Peyer's patch (tissue), 4 donors: Measurements from ENCODE around the gene SHISA8. TPM values are rescaled to one million over a fixed set of nuclear protein-coding genes. Genes with fewer than 3 reads are reported as not detected.
A peak's percentile ranks its signal among the peaks of the same experiment; 100 is the strongest.

Source experiments
- DNase-seq, 3 donors: peaks; one replicate each; pipeline ENCODE4 v3.0.0-alpha.2; 2017 to 2019
- H3K27ac ChIP-seq, 4 donors: fragments of 200-600 bp; sonication (generic); one replicate each; pipeline ENCODE4 v1.5.1; 2016 to 2019
- H3K27me3 ChIP-seq, 2 donors: fragments of 200-600 bp; sonication (generic); one replicate each; pipeline ENCODE4 v1.5.1; 2019
- H3K36me3 ChIP-seq, 3 donors: fragments of 200-600 bp; sonication (generic); one replicate each; pipeline ENCODE4 v1.5.1; 2016 to 2019
- H3K4me1 ChIP-seq, 4 donors: fragments of 200-600 bp; sonication (generic); one replicate each; pipeline ENCODE4 v1.5.1; 2016 to 2019
- H3K4me3 ChIP-seq, 4 donors: fragments of 200-600 bp; sonication (generic); 1 replicate in 3 of 4; 2 replicates in 1 of 4; pipeline ENCODE4 v1.5.1; 2016 to 2019; ENCODE audit warnings: mild to moderate bottlenecking in 1 of 4
- H3K9me3 ChIP-seq, 4 donors: fragments of 200-600 bp; sonication (generic); one replicate each; pipeline ENCODE4 v1.5.1; 2016 to 2019; ENCODE audit warnings: mild to moderate bottlenecking in 1 of 4
- POLR2A ChIP-seq, 2 donors: fragments of 450-650 bp; IDR thresholded peaks; one replicate each; pipeline ENCODE4 v1.5.1; 2017; ENCODE audit warnings: antibody characterized with exemption in 2 of 2, mild to moderate bottlenecking in 2 of 2, moderate library complexity in 2 of 2
- total RNA-seq, 4 donors: library from RNA; depleted of rRNA; stranded (reverse); fragments of >200 nt; gene quantifications; one replicate each; pipeline ENCODE4 v1.1.0, GENCODE V29; 2016
- TF ChIP-seq, protein P1 (sequence below), 6 experiments: fragments of 450-650 bp in 4 of 6; fragments of 200-600 bp in 2 of 6; sonication (generic) in 1 of 6; IDR thresholded peaks; one replicate each; pipeline ENCODE4 v1.5.1; 2017 to 2019; ENCODE audit warnings: antibody characterized with exemption in 6 of 6, mild to moderate bottlenecking in 3 of 6, moderate library complexity in 1 of 6

Gene SHISA8
- total RNA-seq, 4 donors from 2014 or later = not detected

DNA sequence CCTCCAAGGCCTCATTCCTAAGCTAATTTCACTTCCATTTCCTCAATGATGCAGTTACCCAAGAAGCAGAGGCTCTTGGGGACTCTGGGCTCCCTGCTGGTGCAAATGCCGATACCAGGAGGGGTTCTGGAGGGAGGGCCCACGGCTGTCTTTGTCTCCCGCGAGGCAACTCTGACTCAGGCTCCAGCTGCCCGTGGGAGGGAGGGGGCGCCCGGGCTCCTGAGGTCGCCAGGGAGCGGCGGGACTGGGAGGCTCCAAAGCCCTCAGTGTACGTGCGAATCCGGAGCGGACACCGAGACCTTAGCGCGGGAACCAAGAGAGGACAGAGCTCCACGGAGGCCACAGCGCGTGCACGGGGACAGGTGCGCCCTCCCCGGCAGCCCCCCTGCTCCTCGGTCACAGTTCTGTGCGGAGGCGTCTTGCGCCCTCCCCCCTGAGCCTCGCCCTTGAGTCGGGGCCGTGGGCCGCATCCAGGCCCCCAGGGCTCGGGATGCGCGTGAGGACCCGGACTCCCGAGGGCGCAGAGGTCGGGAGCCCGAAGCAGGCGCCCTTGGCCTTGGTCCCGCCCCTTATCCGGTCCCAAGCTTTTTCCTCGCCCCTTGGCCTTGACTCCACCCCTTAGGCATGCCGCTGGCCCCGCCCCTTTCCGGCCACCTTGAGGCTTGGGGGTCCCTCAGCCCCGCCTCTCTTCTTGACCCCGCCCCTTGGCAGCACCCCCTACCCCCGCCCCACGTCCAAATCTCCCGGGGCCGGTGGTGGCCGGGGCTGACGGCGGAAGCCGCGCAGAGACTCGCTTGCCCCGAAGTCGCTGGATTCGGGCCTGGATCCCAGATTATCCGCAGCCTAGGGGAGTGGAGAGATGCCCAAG lies 4.7 kb upstream of the SHISA8 start:
- Histone ChIP-seq H3K4me1 (peaks cover 2 to 43% (median 24%) of the 10 kb centered on the region in 4 donors), H3K4me3 (peak overlapping the region; percentile 36 to 55 (median 51)), H3K9me3 (no peaks in the 10 kb centered on the region), H3K36me3 (no peaks in the 10 kb centered on the region), H3K27ac (peak overlapping the region; percentile 20 to 100 (median 51)), H3K27me3 (peaks cover 0 to 13% of the 10 kb centered on the region in 2 donors)
- no peak for TF ChIP-seq POLR2A (IDR thresholded peaks at IDR 0.05)
- peak; percentile 76 to 94 (median 94) for DNase-seq

DNA sequence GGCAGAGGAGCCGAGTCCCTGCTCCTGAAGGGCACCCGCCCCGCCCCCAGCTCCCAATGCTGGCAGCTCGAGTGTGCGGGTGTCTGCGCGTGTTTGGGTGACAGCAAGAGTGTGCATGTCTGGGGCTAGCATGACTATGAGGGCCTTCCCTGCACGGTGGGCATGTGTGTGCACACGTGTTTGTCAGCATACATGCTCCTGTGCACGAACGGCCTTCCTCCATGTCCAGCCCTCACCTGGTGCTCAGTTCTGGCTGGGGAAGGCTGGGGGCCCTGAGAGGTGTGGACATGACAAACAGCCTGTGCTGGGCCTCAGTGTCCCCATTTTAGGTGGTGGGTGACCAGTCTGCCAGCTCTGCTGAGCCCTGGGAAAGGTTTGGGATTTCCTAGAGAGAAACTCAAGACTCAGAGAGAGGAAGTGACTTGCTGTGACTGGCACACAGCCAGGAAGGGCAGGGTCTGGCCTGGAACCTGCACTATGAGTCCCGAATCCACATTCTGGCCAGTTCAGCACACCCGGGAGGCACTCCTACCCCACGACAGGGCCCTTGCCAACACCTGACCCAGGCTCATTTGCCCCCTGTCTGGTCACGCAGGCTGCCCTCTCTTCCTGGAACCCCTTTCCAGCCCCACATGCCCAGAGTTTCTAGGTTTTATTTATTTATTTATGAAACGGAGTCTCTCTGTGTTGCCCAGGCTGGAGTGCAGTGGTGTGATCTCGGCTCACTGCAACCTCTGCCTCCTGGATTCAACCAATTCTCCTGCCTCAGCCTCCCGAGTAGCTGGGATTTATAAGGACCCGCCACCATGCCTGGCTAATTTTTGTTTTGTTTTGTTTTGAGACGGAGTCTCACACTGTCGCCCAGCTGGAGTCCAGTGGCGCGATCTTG lies 3.3 kb upstream of the SHISA8 start:
- Histone ChIP-seq H3K27me3 (peaks cover 0 to 26% of the 10 kb centered on the region in 2 donors), H3K36me3 (no peaks in the 10 kb centered on the region)

DNA sequence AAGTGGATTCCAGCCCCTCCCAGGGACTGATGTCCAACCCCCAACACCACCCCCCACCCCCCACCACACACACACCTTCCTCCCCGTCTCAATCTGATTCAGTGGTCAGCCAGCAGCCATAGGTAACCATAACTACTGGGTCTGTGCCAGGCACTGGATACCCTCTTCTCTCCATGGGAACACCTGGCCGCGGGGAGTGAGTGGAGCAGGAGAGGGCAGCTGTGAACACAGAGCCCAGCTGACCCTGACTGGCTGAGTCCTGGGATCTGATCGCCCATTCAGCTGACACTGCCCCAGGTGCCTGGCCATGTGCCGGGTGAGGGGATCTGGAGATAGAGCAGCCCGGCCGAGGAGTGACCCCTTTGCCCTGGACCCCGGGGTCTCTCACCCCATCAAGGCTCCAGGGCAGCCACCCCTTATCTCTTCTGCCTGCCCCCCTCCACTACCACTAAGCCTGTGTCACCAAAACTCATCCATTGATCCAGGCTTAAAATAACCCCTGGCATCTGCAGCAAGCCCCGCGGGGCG lies 2.6 kb upstream of the SHISA8 start:
- Histone ChIP-seq H3K27me3 (peaks cover 0 to 33% of the 10 kb centered on the region in 2 donors), H3K4me3 (no peak overlapping the region)

More for the DNA sequence above, 3.3 kb upstream of the SHISA8 start:
- no peak overlapping the region for H3K4me3 ChIP-seq
- peak; percentile 62 to 83 (median 65) for DNase-seq
- peaks cover 2 to 44% (median 24%) of the 10 kb centered on the region in 4 donors for H3K4me1 ChIP-seq
- TF ChIP-seq, protein P1, sequence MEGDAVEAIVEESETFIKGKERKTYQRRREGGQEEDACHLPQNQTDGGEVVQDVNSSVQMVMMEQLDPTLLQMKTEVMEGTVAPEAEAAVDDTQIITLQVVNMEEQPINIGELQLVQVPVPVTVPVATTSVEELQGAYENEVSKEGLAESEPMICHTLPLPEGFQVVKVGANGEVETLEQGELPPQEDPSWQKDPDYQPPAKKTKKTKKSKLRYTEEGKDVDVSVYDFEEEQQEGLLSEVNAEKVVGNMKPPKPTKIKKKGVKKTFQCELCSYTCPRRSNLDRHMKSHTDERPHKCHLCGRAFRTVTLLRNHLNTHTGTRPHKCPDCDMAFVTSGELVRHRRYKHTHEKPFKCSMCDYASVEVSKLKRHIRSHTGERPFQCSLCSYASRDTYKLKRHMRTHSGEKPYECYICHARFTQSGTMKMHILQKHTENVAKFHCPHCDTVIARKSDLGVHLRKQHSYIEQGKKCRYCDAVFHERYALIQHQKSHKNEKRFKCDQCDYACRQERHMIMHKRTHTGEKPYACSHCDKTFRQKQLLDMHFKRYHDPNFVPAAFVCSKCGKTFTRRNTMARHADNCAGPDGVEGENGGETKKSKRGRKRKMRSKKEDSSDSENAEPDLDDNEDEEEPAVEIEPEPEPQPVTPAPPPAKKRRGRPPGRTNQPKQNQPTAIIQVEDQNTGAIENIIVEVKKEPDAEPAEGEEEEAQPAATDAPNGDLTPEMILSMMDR (IDR thresholded peaks at IDR 0.05) = no peak
- no peak for TF ChIP-seq POLR2A (IDR thresholded peaks at IDR 0.05)
- H3K27ac ChIP-seq = peak overlapping the region in 1 of 4 donors; percentile 100
- no peaks in the 10 kb centered on the region for H3K9me3 ChIP-seq

DNA sequence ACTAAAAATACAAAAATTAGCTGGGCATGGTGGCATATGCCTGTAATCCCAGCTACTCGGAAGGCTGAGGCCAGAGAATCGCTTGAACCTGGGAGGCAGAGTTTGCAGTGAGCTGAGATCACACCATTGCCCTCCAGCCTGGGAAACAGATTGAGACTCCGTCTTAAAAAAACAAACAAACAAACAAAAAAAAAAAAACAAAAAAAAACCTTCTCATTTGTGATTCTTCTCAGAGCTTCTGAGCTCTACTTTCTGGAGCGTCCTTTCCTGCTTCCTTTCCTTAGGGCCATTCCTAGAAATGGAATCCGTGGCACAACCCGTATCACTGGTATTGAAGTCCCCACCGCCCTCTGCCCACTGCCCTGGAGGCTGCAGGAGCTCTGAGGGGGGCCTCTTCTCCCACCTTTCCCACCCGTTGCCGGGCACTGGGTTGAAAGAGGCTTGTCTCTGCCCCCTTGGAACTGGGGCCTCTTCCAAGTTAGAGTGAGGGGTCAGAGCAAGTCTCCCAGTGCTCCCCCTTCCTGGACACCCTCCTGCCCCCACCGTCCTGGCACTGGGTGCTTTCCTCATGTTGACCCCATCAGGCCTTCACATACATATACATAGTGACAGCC lies 2.0 kb upstream of the SHISA8 start:
- Histone ChIP-seq H3K4me1 (peaks cover 2 to 39% (median 24%) of the 10 kb centered on the region in 4 donors), H3K9me3 (no peaks in the 10 kb centered on the region), H3K27ac (no peak overlapping the region), H3K4me3 (no peak overlapping the region), H3K36me3 (no peaks in the 10 kb centered on the region), H3K27me3 (peaks cover 0 to 39% of the 10 kb centered on the region in 2 donors)
- DNase-seq = no peak
- TF ChIP-seq, protein P1 (IDR thresholded peaks at IDR 0.05) = no peak
- TF ChIP-seq POLR2A (IDR thresholded peaks at IDR 0.05) = no peak

More for the DNA sequence above, 2.6 kb upstream of the SHISA8 start:
- Histone ChIP-seq H3K27ac (peak overlapping the region in 1 of 4 donors; percentile 100), H3K4me1 (peaks cover 2 to 39% (median 24%) of the 10 kb centered on the region in 4 donors), H3K9me3 (no peaks in the 10 kb centered on the region), H3K36me3 (no peaks in the 10 kb centered on the region)
- no peak for DNase-seq
- TF ChIP-seq POLR2A (IDR thresholded peaks at IDR 0.05) = no peak
- TF ChIP-seq, protein P1 (IDR thresholded peaks at IDR 0.05) = no peak

DNA sequence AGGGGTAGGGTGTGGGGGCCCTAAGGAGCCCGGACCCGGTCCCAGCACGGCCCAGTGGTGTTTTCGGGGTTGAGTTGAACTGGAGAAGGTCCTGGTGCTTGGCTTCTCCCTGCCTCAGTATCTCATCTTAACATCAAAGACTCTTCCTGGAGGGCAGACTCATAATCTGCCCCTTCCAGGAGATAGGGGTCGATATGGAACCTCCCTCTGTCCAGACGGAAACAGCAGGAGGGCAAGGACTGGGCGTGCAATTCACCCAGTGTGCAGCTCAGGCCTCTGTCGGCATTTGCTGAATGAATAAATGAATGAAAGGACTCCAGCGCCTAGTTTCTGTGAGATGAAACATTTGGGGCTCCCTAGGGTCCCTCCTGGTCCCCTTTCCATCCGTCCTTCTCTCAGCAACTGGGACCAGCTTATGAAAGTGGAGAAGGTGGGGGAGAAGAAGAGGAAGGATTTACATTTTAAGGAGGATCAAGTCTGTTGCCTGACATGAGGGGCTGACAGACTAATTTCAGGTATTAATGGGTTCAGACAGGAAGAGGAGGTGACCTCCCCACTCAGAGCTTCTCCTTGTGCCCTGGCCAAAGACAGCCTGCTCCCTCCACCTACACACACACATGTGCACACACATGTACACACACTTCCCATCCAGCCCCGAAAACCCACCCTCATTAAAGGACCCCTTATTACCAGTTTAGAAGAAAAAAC lies 1.1 kb upstream of the SHISA8 start:
- peaks cover 2 to 44% (median 29%) of the 10 kb centered on the region in 4 donors for H3K4me1 ChIP-seq
- H3K36me3 ChIP-seq = no peaks in the 10 kb centered on the region
- peak overlapping the region in 1 of 4 donors; percentile 73 for H3K27ac ChIP-seq
- no peak for DNase-seq
- H3K27me3 ChIP-seq = peaks cover 0 to 46% of the 10 kb centered on the region in 2 donors
- no peaks in the 10 kb centered on the region for H3K9me3 ChIP-seq
- peak overlapping the region in 1 of 4 donors; percentile 76 for H3K4me3 ChIP-seq
- TF ChIP-seq POLR2A (IDR thresholded peaks at IDR 0.05) = no peak
- TF ChIP-seq, protein P1 (IDR thresholded peaks at IDR 0.05) = no peak
